Ammon's horn (tissue), 1 donor: ENCODE measurements around the gene HYAL3.

Experiments
- DNase-seq: peaks from one replicate; pipeline ENCODE4 v3.0.0-alpha.2; 2016; ENCODE audit warnings: low spot score

Gene HYAL3

GRCh38 chr3:50327943-50328691 lies 28.9 kb upstream of the HYAL3 start, which contains the start of gene TUSC2:
TSS of gene TUSC2 (minus strand) at chr3:50328223. CDS start at chr3:50328099, 124 bp downstream.
- peak; percentile 99 for DNase-seq

DNA sequence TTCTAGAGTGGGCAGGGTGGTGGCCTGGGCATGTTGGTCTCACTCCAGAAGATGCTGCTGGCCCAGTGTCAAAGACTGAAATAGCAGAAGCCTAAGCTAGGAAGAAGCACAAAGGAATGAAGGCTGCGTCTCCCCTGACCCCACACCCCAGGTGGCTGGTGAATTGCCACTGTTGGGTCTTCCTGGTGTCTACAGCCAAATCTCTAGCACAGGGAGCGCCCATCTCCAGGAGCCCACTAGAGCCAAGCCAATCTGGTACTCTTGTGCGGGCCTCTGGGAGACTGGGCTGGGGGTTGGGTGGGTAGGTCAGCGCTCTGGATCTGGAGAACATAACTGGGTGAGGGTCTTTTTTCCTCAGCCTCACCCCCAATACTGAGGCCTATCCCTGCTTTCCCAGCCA lies 27.9 kb upstream of the HYAL3 start:
- no peak for DNase-seq

DNA sequence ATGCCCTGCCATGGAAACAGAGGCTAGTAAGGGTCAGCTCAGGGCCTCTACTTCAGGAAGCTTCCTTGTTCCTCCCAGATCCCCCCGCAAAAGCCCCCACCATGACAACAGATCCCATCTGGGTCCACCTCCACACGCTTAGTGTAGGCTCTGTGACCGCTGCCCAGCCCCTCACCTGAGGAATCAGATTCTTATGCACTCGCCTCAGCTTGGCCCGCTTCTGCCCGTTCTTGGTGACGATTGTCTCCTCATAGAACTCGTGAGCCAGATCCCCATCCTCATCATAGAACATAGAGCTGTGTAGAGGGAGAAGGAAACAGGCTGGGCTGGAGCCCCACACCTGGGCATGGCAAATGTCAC lies 27.0 kb upstream of the HYAL3 start:
- no peak for DNase-seq

DNA sequence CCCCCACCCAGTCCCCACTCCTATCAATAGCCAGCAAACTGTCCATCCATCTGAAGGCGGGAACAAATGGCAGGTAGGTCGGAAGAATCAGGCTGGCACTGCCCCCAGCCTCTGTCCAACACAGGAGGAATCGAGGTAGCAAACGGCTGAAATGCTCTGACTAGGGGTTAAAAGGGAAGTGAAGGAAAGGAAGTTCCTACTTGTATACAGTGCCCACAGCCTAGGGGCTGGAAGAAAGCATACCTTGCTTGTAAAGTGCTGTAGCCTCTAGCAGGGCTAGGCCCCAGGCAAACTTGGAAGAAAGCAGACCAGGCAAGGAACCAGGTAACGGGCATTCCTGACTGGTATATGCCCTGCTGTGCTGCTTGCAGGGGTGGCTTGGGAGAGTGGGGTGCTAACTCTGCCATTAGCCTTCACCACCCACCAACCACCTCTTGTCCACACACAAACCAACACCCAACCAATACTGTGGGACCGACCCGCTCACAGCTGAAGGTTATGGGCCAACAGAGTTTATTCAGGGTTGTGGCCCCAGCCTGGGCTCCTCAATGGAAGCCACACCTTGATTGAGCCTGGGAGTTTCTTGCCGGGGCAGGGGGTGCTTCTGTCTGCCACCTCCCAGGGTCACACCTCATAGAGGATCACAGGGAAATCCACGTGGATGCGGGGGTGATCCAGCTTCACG lies 26.4 kb upstream of the HYAL3 start:
- DNase-seq = no peak

- no peak for DNase-seq
These were observed 25.9 kb upstream of the HYAL3 start for GRCh38 chr3:50325113-50325480.

DNA sequence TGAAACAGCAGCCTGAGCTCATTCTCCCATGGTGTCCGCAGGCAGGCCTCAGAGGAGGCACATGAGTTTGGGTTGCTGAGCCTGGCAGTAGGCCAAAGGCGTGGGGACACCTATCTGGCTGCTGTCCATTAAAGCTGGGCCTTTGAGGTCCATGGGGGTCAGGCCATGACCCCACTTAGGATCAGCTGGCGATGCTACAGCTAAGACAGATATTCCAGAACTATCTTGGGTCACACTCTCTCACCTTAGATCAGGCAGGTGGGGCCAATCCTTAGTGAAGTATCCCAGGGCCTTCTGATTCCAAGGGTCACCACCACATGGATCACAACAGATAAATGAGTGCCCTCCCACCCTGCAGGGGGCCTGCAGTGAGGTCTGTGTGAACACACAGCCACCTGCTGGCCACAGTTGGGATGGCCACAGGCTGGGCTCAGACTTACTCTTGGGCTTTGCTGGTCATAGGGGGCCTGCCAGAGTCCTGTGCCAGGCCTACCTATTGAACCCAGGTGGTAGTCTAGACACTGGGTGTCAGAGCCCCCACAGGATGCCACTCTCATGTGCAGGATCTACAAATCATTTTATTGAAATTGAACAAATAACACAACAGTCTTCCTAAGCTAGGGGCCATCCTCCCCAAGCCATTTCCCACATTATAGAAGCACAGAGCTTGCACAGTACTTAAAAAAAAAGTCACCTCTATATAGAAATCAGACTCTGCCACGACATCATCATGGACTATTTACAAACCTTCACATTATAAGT lies 25.3 kb upstream of the HYAL3 start:
- DNase-seq = peak; percentile 78

DNA sequence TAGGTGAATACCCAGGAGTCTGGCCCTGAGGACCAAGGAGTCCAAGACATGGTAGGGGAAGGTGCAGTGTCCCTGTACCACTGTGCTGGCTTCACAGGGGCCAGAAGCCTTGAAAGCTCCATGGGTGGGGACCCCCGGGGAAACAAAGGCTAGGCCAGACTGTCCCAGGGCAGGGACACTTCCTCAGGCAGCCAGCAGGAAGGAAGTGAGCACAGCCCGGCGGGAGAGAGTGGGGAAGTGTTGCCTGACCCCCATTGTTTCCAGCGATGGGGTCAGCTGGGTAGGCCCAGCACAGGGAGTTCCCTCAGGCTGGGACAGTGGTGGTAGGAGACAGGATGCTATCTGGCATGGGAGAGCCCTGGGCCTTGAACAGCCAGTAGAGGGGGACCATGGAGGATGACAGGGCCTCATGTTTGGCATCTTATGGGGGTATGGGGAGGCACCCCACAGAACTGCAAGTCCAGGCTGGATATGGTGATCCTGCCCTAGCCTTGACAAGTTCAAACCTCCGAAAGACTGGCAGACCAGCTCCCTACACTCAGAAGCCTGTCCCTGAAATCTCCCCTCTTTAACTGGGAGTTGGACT lies 24.5 kb upstream of the HYAL3 start:
- no peak for DNase-seq

DNA sequence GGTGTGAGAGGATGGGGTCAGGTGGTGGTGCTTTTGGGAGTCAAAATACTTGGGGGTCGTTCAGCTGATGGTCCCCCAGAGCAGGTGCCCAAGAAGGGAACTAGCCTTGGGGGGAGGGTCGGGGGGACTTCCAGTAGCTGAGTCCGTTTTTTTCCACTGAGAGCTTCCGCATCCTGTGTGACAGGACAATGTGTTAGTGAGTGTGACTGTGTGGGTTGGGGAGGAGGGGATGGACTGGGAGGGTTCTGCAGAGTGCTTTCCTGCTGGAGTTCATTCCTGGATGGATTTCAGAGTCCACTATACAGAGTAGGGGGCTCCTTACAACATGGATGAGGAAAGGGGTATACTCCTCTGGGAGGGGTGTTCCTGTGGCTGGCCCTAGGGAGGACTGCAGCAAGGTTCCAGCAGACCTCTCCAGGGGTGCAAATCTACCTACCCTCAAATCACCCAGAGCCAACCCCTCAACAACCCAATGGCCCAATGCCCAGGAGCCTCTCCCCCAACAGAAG lies 23.9 kb upstream of the HYAL3 start:
- DNase-seq = no peak

GRCh38 chr3:50322386-50323091 lies 23.3 kb upstream of the HYAL3 start, which contains the start of gene HYAL2:
TSS of gene HYAL2 (minus strand) at chr3:50322745. CDS start at chr3:50320489, 2,256 bp downstream.
- DNase-seq = no peak

DNA sequence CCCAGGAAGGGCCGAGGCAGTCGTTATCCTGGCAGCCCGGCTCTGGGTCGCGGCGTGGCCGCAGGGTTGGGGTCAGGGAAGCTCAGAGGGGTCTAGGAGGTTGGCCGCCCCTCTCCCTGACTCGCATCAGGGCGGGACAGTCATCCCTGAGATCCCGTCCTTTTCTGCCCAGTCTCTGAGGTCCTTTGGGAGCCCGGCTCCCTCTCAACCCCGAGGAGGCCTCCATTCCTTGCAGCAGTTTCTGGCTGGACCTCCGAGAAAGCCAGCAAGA lies 22.8 kb upstream of the HYAL3 start:
- no peak for DNase-seq

- DNase-seq = peak; percentile 93
These were observed 22.3 kb upstream of the HYAL3 start for GRCh38 chr3:50321336-50322114.

DNA sequence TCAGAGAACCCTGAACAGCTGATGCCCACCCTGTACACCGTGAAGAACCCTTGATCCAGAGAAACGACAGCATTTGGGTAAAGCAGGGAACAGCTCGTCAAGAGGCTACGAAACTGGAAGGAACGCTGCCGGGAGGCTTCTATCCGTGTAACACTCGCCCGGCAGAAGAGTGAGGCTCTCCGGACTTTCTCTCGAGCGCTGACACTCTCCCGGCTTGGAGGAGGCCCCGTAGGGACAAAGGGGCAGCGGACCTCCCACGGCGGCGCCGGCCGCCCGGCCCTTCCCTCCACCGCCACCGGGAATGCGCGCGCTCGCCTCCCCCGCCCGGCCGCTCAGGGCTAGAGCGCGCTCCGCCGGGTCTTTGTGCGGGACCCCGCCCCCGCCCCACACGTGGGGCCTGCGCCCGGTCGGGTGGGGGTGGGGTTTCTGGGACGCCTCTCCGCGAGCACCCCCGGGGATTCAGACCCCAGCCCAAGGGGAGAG lies 21.7 kb upstream of the HYAL3 start:
- DNase-seq = peak; percentile 84

GRCh38 chr3:50319894-50320625 lies 20.9 kb upstream of the HYAL3 start:
- no peak for DNase-seq

- no peak for DNase-seq
These were observed 20.1 kb upstream of the HYAL3 start for GRCh38 chr3:50319181-50319893.

- no peak for DNase-seq
These were observed 19.4 kb upstream of the HYAL3 start for GRCh38 chr3:50318615-50319014.

DNA sequence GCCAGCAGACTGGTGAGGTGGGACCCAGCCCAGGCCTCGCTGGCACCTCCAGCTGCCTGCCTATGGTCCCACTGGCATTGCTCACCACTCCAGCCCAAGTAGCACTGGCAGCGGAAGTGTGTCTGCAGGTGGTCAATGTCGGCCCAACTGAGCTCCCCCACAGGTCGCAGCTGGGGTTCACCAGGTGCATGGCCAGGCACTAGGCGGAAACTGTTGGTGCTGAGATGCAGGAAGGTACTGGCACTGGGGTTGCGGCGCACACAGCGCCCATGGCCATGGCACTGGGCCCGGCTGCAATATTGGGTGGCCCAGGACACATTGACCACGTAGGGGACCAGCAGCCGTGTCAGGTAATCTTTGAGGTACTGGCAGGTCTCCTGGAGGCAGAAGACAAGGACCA lies 19.0 kb upstream of the HYAL3 start:
- no peak for DNase-seq

GRCh38 chr3:50317300-50317699 lies 18.1 kb upstream of the HYAL3 start:
- DNase-seq = no peak

DNA sequence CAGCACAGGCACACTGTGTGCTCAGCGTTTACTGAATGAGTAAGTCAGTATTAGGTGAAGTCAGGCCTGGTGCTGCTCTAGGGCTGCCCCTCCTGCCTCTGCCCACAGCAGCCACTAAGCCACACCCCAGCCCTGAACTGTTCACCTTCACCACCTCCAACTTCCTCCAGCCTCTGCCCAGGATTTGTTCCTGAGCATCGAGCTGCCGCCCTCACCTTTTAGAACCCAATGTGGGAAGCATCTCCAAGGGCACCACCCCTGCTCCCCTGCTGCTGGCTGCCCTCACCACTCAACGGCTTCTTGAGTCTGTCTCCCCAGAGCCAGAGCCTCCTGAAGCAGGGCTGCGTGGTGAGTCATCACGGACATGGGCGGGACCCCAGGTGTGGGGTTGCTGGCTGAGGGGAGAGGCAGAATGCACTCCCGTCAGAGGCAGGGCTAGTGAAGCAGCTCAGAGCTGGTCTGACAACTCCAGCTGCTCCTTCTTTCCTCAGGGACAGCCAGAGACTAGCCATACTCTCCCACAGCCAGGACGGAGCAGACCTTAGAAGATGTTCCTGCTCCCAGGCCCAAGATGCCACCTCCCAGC lies 17.5 kb upstream of the HYAL3 start:
- DNase-seq = no peak

- no peak for DNase-seq
These were observed 15.6 kb upstream of the HYAL3 start for GRCh38 chr3:50314816-50315215.
